Measurements from ENCODE around the gene SLC18A2.

GRCh38 chr10:117216028-117216427 is 24.9 kb upstream of the SLC18A2 start:
- TF ChIP-seq, protein P1, sequence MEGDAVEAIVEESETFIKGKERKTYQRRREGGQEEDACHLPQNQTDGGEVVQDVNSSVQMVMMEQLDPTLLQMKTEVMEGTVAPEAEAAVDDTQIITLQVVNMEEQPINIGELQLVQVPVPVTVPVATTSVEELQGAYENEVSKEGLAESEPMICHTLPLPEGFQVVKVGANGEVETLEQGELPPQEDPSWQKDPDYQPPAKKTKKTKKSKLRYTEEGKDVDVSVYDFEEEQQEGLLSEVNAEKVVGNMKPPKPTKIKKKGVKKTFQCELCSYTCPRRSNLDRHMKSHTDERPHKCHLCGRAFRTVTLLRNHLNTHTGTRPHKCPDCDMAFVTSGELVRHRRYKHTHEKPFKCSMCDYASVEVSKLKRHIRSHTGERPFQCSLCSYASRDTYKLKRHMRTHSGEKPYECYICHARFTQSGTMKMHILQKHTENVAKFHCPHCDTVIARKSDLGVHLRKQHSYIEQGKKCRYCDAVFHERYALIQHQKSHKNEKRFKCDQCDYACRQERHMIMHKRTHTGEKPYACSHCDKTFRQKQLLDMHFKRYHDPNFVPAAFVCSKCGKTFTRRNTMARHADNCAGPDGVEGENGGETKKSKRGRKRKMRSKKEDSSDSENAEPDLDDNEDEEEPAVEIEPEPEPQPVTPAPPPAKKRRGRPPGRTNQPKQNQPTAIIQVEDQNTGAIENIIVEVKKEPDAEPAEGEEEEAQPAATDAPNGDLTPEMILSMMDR (IDR thresholded peaks at IDR 0.05; ENCODE audit: low read depth, low read length, poor library complexity, severe bottlenecking) = no peak
- no peak for TF ChIP-seq EZH2phosphoT487 (IDR thresholded peaks at IDR 0.05; ENCODE audit: borderline replicate concordance, low read length)
